HG02840 (cell line): ENCODE results near the gene GAS5.
"Not testable (repeated sequence)": the region's sequence is repeated elsewhere in the genome, so short reads cannot be mapped to it uniquely, and the experiment has no call there.

Source experiments
- ATAC-seq: cut with Tn5 transposase; IDR thresholded peaks from one replicate; pipeline ENCODE4 v1.9.1; 2021; ENCODE audit warnings: mild to moderate bottlenecking, moderate library complexity, moderate number of reproducible peaks; ENCODE audit not compliant: unreplicated experiment, low FRiP score

The GAS5 gene

GRCh38 chr1:173867753-173868265, at the start of gene GAS5:
TSS of gene GAS5 (minus strand) at chr1:173867989.
- peak; percentile 73 for ATAC-seq

DNA sequence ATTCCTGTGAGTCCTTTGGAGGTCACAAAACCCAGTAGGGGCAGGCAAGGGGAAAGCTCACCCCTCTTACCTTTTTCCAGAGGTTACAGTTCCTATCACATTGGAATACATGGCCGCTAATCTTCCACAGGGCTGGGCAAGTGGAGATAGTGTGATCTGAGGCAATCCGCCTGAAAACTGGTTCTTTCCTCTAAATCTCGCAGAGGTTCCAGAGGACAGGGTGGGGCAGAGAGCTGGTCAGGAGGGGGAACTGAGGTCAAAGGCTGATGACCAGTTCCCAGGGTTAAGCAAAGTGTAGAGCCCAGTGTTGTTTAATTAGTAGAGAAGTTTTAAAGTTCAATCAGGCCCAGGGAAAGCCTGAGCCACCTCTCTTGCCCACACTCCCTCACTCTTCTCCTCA, 49.4 kb upstream of the GAS5 start, which contains the start of gene SERPINC1:
SERPINC1 (minus strand) TSS at position 179 of the 400 bp plus-strand sequence; CDS start at position 111, 68 bp downstream.
- no peak for ATAC-seq

GRCh38 chr1:173916667-173917066, 48.9 kb upstream of the GAS5 start:
- ATAC-seq, result no peak

DNA sequence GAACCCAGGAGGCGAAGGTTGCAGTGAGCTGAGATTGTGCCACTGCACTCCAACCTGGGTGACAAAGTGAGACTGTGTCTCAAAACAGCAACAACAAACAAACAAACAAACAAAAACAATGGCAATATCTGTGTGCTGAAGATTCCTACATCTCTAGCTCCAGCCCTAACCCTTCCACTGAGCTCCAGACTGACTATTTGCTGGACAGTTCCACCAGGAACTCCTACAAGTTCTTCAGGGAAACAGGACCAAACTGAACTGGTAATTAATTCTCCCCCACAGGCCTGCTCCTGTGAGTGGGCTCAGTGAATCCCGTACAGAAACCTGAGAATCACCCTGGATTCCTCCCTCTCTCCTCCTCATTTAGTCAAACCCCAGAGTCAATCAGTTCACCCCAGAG, 47.8 kb upstream of the GAS5 start:
- ATAC-seq, result no peak

DNA sequence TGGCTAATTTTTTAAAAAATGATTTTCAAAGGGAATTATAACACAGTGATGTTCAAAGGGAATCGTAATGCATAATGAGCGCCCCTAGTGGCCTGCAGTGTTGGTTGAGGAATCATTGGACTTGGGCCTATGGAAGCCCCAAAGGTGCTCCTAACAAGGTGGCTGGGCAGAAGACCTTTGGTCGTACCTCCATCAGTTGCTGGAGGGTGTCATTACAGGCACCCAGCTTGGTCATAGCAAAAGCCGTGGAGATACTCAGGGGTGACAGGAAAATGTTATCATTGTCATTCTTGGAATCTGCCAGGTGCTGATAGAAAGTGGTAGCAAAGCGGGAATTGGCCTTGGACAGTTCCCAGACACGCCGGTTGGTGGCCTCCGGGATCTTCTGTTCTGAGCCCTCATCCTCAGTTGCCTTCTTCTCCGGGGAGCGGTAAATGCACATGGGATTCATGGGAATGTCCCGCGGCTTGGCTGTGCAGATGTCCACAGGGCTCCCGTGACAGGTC, 46.6 kb upstream of the GAS5 start:
- no peak for ATAC-seq

DNA sequence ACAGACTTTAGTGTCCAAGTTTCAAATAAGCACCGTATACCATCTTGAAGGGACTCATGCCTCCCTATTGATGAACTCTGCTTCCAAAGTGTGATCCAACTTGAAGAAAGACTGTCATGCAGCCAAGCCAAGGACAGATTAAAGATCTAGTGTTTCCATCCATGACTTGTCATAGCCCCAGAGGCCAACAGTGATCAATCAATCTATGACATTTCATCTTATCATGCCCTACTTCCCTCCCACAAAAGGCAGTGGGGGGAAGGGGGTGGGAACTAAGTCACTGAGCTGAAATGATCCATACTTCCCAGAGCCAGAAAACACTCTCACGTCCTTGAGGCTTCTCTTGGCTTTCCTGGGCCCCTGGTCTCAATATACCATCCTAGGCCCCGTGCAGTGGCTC, 45.3 kb upstream of the GAS5 start:
- no peak for ATAC-seq

GRCh38 chr1:173903827-173904531, 36.2 kb upstream of the GAS5 start:
- no peak for ATAC-seq

DNA sequence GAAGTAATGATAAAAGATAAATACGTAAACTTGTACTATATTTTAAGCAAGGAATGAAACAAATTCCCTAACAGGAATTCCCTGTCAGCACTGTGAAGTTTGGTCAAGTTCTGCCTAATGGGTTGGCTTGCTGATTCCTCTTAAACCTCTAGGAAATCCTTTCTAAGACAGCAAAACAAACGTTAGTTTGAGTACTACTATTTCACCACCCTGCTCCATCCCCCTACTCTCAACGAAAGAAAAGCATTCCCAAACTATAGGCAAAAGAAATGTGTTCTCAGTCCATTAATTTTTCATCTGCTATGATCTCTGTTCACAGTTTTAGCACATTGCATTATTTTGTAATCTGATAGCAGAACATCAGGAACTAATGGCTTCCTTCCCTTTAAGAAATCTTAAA, 33.2 kb upstream of the GAS5 start:
- ATAC-seq, result no peak

DNA sequence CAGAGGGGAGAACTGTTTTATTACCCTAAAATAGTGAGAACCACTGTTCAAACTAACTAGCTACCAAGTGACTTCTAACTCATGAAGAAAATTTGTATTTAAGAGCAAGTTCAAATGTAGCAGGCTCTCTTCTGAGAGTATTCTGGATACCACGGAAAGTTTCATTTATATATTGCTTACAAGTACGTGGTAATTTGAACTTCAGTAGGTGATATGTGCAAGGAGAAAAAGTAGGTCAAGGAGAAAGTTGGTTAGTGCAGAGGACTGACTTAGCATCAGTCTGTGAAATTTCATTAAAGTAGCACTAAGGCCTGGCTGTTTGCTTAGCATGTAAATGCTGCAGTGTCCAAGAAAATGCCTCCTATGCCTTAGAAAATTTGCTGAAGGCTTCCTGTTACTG, 32.6 kb upstream of the GAS5 start:
- no peak for ATAC-seq

- no peak for ATAC-seq
These were observed 26.4 kb upstream of the GAS5 start for GRCh38 chr1:173894189-173894588.

GRCh38 chr1:173893611-173894010, 25.8 kb upstream of the GAS5 start:
- no peak for ATAC-seq

DNA sequence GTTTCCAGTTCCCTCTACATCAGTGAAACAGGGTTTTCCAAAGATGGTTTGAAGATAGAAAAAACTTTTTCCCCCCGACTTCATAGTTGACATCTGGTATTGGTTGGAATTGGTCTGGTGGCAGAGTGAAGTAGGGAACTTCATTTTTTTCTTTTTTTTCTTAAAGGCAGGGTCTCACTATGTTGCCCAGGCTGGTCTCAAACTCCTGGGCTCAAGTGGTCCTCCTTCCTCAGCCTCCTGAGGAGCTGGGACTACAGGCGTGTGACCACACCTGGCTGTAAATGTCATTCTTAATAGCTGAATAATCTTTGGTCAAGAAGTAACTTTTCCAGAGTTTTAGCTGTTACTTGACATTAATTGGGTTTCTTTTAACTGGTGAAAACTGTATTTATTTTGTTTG, 22.1 kb upstream of the GAS5 start:
- no peak for ATAC-seq

DNA sequence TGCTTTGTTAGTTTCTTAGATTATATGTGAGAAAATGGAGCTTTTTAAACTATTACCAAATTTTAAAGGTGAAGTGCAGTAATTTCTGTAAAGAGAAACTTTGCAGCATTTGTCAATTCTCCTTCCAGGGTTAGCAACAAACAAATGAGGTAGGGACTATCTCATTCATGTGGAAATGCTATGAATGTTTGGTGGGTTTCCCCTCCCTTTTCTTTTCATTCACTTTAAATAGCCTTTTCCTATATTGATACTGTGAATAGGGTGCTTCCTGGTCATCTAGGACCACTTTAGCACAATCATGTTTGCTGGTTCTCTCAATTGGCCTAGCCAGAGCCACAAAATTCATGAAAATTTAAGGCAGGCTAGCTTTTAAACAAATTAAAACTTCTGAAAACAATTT, 21.0 kb upstream of the GAS5 start:
- no peak for ATAC-seq

DNA sequence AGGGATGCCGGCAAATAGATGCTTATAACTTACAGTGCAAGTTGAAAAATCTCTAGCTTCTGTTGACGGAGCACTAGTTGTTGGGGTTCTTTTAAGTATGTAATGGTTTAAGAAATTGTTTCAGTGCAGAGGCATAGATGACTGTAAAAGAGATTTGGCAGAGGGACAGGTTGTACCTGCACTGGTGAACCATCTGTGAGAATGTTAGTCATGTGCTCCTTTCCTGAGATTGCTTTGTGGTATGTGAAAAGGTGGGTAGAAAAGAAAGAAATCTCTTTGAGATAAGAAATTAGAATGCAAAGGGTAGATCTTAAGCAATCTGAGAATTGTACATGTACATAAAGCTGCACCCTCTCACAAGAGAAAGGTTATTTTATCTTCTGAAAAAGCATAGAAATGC, 19.8 kb upstream of the GAS5 start:
- ATAC-seq, result no peak

- ATAC-seq, result no peak
These were observed 19.2 kb upstream of the GAS5 start for GRCh38 chr1:173886746-173887611.

DNA sequence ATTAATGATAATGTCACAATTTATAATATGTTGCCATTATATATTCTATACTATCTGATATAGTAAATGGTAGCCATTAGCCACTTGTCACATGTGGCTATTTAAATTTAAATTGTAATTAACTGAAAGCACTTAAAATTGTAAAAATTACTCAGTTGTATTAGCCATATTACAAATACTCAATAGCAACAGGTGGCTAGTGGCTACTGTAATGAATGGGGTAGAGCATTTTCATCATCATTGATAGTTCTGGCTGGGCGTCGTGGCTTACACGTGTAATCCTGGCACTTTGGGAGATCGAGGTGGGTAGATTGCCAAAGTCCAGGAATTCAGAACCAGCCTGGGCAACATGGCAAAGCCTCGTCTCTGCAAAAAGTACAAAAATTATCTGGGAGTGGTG, 16.9 kb upstream of the GAS5 start:
- no peak for ATAC-seq

DNA sequence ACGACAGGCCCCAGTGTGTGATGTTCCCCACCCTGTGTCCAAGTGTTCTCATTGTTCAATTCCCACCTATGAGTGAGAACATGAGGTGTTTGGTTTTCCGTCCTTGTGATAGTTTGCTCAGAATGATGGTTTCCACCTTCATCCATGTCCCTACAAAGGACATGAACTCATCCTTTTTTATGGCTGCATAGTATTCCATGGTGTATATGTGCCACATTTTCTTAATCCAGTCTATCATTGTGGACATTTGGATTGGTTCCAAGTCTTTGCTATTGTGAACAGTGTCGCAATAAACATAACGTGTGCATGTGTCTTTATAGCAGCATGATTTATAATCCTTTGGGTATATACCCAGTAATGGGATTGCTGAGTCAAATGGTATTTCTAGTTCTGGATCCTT, 13.3 kb upstream of the GAS5 start:
- ATAC-seq, result not testable (repeated sequence)

- no peak for ATAC-seq
These were observed 10.5 kb upstream of the GAS5 start for GRCh38 chr1:173878251-173878650.

DNA sequence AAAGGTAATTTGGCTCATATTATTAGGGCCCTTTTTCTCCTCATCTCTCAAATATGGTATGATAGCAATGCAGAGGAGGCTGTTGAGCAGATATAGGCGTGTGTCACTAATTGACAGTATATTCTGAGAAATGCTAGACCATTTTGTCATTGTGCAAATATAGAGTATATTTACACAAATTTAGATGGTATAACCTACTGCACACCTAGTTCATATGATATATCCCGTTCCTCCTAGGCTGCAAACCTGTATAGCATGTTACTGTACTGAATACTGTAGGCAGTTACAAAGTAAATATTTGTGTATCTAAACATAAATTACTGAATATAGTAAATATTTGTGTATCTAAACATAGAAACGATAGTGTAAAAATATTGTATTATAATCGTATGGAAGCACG, 8.9 kb upstream of the GAS5 start:
- no peak for ATAC-seq

DNA sequence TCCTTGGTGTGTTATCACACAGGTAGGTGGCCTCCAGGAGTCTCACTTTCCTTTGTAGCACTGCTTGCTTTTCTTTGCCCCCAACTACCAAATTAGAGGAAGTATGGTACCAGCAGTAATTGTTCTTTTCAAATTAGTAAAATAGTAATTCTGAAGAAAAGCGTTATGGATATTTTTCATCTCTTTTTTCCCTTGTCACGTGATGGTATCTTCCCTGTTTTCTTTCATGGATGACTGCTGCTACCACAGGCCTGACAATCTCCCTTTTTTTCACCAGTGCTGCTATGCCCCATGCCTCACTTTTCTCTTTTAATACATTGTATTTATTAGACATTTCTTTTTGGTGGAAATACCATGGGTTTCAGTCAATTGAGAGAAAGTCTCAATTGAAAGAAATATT, 3.7 kb upstream of the GAS5 start:
- ATAC-seq, result no peak

DNA sequence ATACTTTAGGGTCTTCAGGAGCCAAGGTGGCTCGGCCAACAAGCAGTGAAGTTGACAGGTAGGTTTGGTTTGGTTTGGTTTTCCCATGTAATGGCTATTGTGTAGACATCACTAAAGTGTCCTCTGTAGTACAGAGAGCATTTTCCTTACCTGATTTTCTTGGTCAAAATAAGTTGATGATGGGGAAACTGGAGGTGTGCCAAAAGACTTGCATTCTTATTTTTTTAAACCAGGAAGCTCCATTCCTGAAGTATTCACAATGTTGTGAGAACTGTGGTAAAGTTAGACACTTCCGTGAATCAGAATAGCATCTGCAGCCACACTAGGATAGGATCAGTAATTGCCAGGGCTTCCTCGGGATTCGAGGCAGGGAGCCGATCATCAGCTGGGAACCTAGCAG, 3.3 kb upstream of the GAS5 start:
- no peak for ATAC-seq
